ENCODE data around the gene MAB21L2.

MAB21L2 gene

GRCh38 chr4:150588316-150588715 is 6.4 kb downstream of the MAB21L2 start:
- H3K4me3 ChIP-seq (ENCODE audit: control insufficient read depth, low read depth, low read length): no peak overlapping the region
- no peak for TF ChIP-seq CTCF (IDR thresholded peaks at IDR 0.05; ENCODE audit: control insufficient read depth, insufficient read depth, low read depth, low read length, missing control alignments)
- DNase-seq (ENCODE audit: low read depth): no peak

GRCh38 chr4:150589157-150589556 is 7.2 kb downstream of the MAB21L2 start:
- DNase-seq (ENCODE audit: low read depth): no peak
- TF ChIP-seq CTCF (IDR thresholded peaks at IDR 0.05; ENCODE audit: control insufficient read depth, insufficient read depth, low read depth, low read length, missing control alignments): no peak

GRCh38 chr4:150590631-150591030 is 8.7 kb downstream of the MAB21L2 start:
- no peak overlapping the region for H3K4me3 ChIP-seq (ENCODE audit: control insufficient read depth, low read depth, low read length)
- DNase-seq (ENCODE audit: low read depth): no peak
- TF ChIP-seq CTCF (IDR thresholded peaks at IDR 0.05; ENCODE audit: control insufficient read depth, insufficient read depth, low read depth, low read length, missing control alignments): no peak

More at GRCh38 chr4:150589157-150589556, 7.2 kb downstream of the MAB21L2 start:
- H3K4me3 ChIP-seq (ENCODE audit: control insufficient read depth, low read depth, low read length): no peak overlapping the region

- no peak for DNase-seq (ENCODE audit: low read depth)
- no peak for TF ChIP-seq CTCF (IDR thresholded peaks at IDR 0.05; ENCODE audit: control insufficient read depth, insufficient read depth, low read depth, low read length, missing control alignments)
- H3K4me3 ChIP-seq (ENCODE audit: control insufficient read depth, low read depth, low read length): no peak overlapping the region
Measured at GRCh38 chr4:150591406-150591805, 9.5 kb downstream of the MAB21L2 start.

GRCh38 chr4:150591904-150592303 is 10.0 kb downstream of the MAB21L2 start:
- no peak overlapping the region for H3K4me3 ChIP-seq (ENCODE audit: control insufficient read depth, low read depth, low read length)
- DNase-seq (ENCODE audit: low read depth): no peak
- no peak for TF ChIP-seq CTCF (IDR thresholded peaks at IDR 0.05; ENCODE audit: control insufficient read depth, insufficient read depth, low read depth, low read length, missing control alignments)

- no peak overlapping the region for H3K4me3 ChIP-seq (ENCODE audit: control insufficient read depth, low read depth, low read length)
- DNase-seq (ENCODE audit: low read depth): peak; percentile 13
- TF ChIP-seq CTCF (IDR thresholded peaks at IDR 0.05; ENCODE audit: control insufficient read depth, insufficient read depth, low read depth, low read length, missing control alignments): peak; percentile 28
Measured at GRCh38 chr4:150593996-150594395, 12.0 kb downstream of the MAB21L2 start.

- no peak for DNase-seq (ENCODE audit: low read depth)
- no peak overlapping the region for H3K4me3 ChIP-seq (ENCODE audit: control insufficient read depth, low read depth, low read length)
- TF ChIP-seq CTCF (IDR thresholded peaks at IDR 0.05; ENCODE audit: control insufficient read depth, insufficient read depth, low read depth, low read length, missing control alignments): no peak
Measured at GRCh38 chr4:150598909-150599308, 17.0 kb downstream of the MAB21L2 start.
